Caco-2 (cell line): ENCODE measurements around the gene ELN. TPM values are rescaled to one million over a fixed set of nuclear protein-coding genes. Genes with fewer than 3 reads are reported as not detected.
"Not testable (repeated sequence)": the region's sequence is repeated elsewhere in the genome, so short reads cannot be mapped to it uniquely, and the experiment has no call there.

Source experiments
- BruUV-seq: library from RNA; stranded (reverse); fragments of 400-500 nt; replicated peaks from 2 replicates; lab custom pipeline; 2021; lab: Mats Ljungman, UMichigan
- CTCF ChIA-PET: fragments of 300-600 bp; sonication (Branson Sonifier 250); formaldehyde crosslinking; loops from one replicate; lab custom pipeline; 2022; ENCODE audit warnings: antibody characterized with exemption; lab: Charles Lee
- POLR2A ChIA-PET: fragments of 300-600 bp; sonication (Branson Sonifier 250); formaldehyde crosslinking; loops from one replicate; lab custom pipeline; 2022; ENCODE audit warnings: antibody characterized with exemption; lab: Charles Lee
- DNase-seq, 2 experiments: peaks; one replicate each; pipeline versions ENCODE4 v3.0.0 to v3.0.0-alpha.2; 2020 to 2022
- H3K27me3 ChIP-seq: replicated peaks from 2 replicates; pipeline ENCODE4 v1.6.0; 2011; ENCODE audit warnings: low read length; ENCODE audit not compliant: control insufficient read depth, insufficient read depth
- H3K36me3 ChIP-seq: 2 replicates; pipeline ENCODE4 v1.5.1; 2011; ENCODE audit warnings: low read length; ENCODE audit not compliant: control insufficient read depth, insufficient read depth
- H3K4me1 ChIP-seq: fragments of 250-450 bp; sonication (Bioruptor Pico); 2 replicates; pipeline ENCODE4 v1.5.1; 2020; ENCODE audit warnings: mild to moderate bottlenecking
- H3K4me3 ChIP-seq: 2 replicates; pipeline ENCODE4 v1.5.1; 2011; ENCODE audit warnings: low read depth, mild to moderate bottlenecking, control low read depth, low read length
- H3K9me3 ChIP-seq: fragments of 250-450 bp; sonication (Bioruptor Pico); 2 replicates; pipeline ENCODE4 v1.5.1; 2020; ENCODE audit warnings: mild to moderate bottlenecking, moderate library complexity
- H3K27ac Mint-ChIP-seq: one replicate; pipeline ENCODE4 v1.8.0; 2022; ENCODE audit warnings: mixed read lengths; ENCODE audit not compliant: unreplicated experiment
- H3K27me3 Mint-ChIP-seq: one replicate; pipeline ENCODE4 v1.8.0; 2022; ENCODE audit warnings: mixed read lengths; ENCODE audit not compliant: insufficient read depth, unreplicated experiment
- H3K36me3 Mint-ChIP-seq: one replicate; pipeline ENCODE4 v1.8.0; 2022; ENCODE audit warnings: mild to moderate bottlenecking, mixed read lengths; ENCODE audit not compliant: insufficient read depth, unreplicated experiment
- H3K4me1 Mint-ChIP-seq: one replicate; pipeline ENCODE4 v1.8.0; 2022; ENCODE audit warnings: low read depth, mixed read lengths; ENCODE audit not compliant: unreplicated experiment
- H3K4me3 Mint-ChIP-seq: one replicate; pipeline ENCODE4 v1.8.0; 2022; ENCODE audit warnings: mild to moderate bottlenecking, moderate library complexity, mixed read lengths; ENCODE audit not compliant: unreplicated experiment
- H3K9me3 Mint-ChIP-seq: one replicate; pipeline ENCODE4 v1.8.0; 2022; ENCODE audit warnings: mixed read lengths; ENCODE audit not compliant: unreplicated experiment
- CTCF ChIP-seq, 2 experiments: fragments of 200-600 bp in 1 of 2; IDR thresholded peaks; 1 replicate in 1 of 2; 2 replicates in 1 of 2; pipeline versions ENCODE4 v1.5.1 to v1.8.0; 2011 to 2022; ENCODE audit warnings: antibody characterized with exemption in 1 of 2, control low read depth in 1 of 2, inconsistent platforms in 1 of 2, low read depth in 1 of 2, low read length in 1 of 2, mild to moderate bottlenecking in 1 of 2, moderate library complexity in 1 of 2; ENCODE audit not compliant: insufficient read depth in 1 of 2, severe bottlenecking in 1 of 2, unreplicated experiment in 1 of 2
- intact Hi-C: fragments of 100-400 bp; cut with micrococcal nuclease; formaldehyde crosslinking; loops from one replicate; pipeline ENCODE4 v1.10.0; 2022; ENCODE audit not compliant: unreplicated experiment
- total RNA-seq: library from RNA; stranded (reverse); gene quantifications from 2 replicates; pipeline ENCODE4 v1.2.3, GENCODE V29; 2022

The ELN gene
- total RNA-seq, 1 experiment from 2014 or later = not detected

GRCh38 chr7:74009719-74010118 lies 18.3 kb upstream of the ELN start:
- BruUV-seq = no TSS peak
- POLR2A ChIA-PET = no interaction called here

GRCh38 chr7:74010407-74010806 lies 17.6 kb upstream of the ELN start:
- Mint-ChIP-seq H3K27me3 (peaks cover 7% of the 10 kb centered on the region), H3K36me3 (no peaks in the 10 kb centered on the region), H3K4me1 (no peaks in the 10 kb centered on the region), H3K27ac (no peak overlapping the region), H3K9me3 (no peaks in the 10 kb centered on the region), H3K4me3 (no peak overlapping the region)
- BruUV-seq = no TSS peak
- CTCF ChIA-PET = no interaction called here
- no peak for TF ChIP-seq CTCF (IDR thresholded peaks at IDR 0.05; ENCODE audit: insufficient read depth in 1 of 2, low read depth in 1 of 2, low read length in 1 of 2, severe bottlenecking in 1 of 2, unreplicated experiment in 1 of 2)
- POLR2A ChIA-PET = no interaction called here
- intact Hi-C loops = no loop called here
- no peak overlapping the region for H3K4me3 ChIP-seq
- no peaks in the 10 kb centered on the region for H3K27me3 ChIP-seq
- no peaks in the 10 kb centered on the region for H3K4me1 ChIP-seq
- DNase-seq = no peak
- no peaks in the 10 kb centered on the region for H3K9me3 ChIP-seq
- H3K36me3 ChIP-seq = no peaks in the 10 kb centered on the region

More at GRCh38 chr7:74009719-74010118, 18.3 kb upstream of the ELN start:
- Histone ChIP-seq H3K9me3 (no peaks in the 10 kb centered on the region), H3K4me3 (no peak overlapping the region), H3K27me3 (no peaks in the 10 kb centered on the region), H3K36me3 (no peaks in the 10 kb centered on the region), H3K4me1 (no peaks in the 10 kb centered on the region)
- CTCF ChIA-PET = no interaction called here
- no peak overlapping the region for H3K4me3 Mint-ChIP-seq
- no peaks in the 10 kb centered on the region for H3K4me1 Mint-ChIP-seq
- H3K36me3 Mint-ChIP-seq = no peaks in the 10 kb centered on the region
- intact Hi-C loops = no loop called here
- H3K27ac Mint-ChIP-seq = no peak overlapping the region
- DNase-seq = no peak
- H3K27me3 Mint-ChIP-seq = peaks cover 7% of the 10 kb centered on the region
- TF ChIP-seq CTCF (IDR thresholded peaks at IDR 0.05; ENCODE audit: insufficient read depth in 1 of 2, low read depth in 1 of 2, low read length in 1 of 2, severe bottlenecking in 1 of 2, unreplicated experiment in 1 of 2) = no peak
- H3K9me3 Mint-ChIP-seq = no peaks in the 10 kb centered on the region

- H3K9me3 ChIP-seq, POLR2A ChIA-PET, H3K27me3 Mint-ChIP-seq, H3K4me3 Mint-ChIP-seq, H3K27me3 ChIP-seq, DNase-seq, H3K4me1 ChIP-seq, H3K27ac Mint-ChIP-seq, H3K36me3 Mint-ChIP-seq, H3K4me3 ChIP-seq, BruUV-seq, intact Hi-C loops, H3K36me3 ChIP-seq, H3K4me1 Mint-ChIP-seq, H3K9me3 Mint-ChIP-seq: not testable (repeated sequence)
- CTCF ChIA-PET = interaction anchor here (1.1 to 1.2 kb wide), 2 partner anchors 15 to 33 kb away, joined by 3 read pairs; no protein-coding TSS in a partner anchor
Measured at GRCh38 chr7:74011421-74011820, 16.6 kb upstream of the ELN start.

GRCh38 chr7:74012842-74013249 lies 15.1 kb upstream of the ELN start:
- DNase-seq = no peak
- Histone ChIP-seq H3K4me3 (no peak overlapping the region), H3K4me1 (no peaks in the 10 kb centered on the region), H3K9me3 (no peaks in the 10 kb centered on the region), H3K27me3 (no peaks in the 10 kb centered on the region), H3K36me3 (no peaks in the 10 kb centered on the region)
- Mint-ChIP-seq H3K27me3 (peaks cover 4% of the 10 kb centered on the region), H3K4me1 (no peaks in the 10 kb centered on the region), H3K36me3 (no peaks in the 10 kb centered on the region), H3K4me3 (no peak overlapping the region), H3K9me3 (no peaks in the 10 kb centered on the region), H3K27ac (no peak overlapping the region)
- CTCF ChIA-PET = no interaction called here
- POLR2A ChIA-PET = no interaction called here
- BruUV-seq = no TSS peak
- TF ChIP-seq CTCF (IDR thresholded peaks at IDR 0.05; ENCODE audit: insufficient read depth in 1 of 2, low read depth in 1 of 2, low read length in 1 of 2, severe bottlenecking in 1 of 2, unreplicated experiment in 1 of 2) = no peak
- intact Hi-C loops = no loop called here
